Prostate gland (tissue), 2 donors: Measurements from ENCODE around the gene STIL.

ENCODE experiments used
- CTCF ChIP-seq, 4 experiments: fragments of 200-600 bp in 2 of 4; fragments of 450-650 bp in 2 of 4; sonication (generic) in 2 of 4; IDR thresholded peaks; 1 replicate in 3 of 4; 2 replicates in 1 of 4; pipeline ENCODE4 v1.5.1; 2016 to 2019; ENCODE audit warnings: antibody characterized with exemption in 4 of 4, mild to moderate bottlenecking in 2 of 4, moderate library complexity in 2 of 4
- POLR2AphosphoS5 ChIP-seq: sonication (generic); formaldehyde crosslinking; IDR thresholded peaks from one replicate; pipeline ENCODE4 v1.6.1; 2017; ENCODE audit warnings: antibody characterized with exemption

GRCh38 chr1:47328992-47329391 lies 15.0 kb upstream of the STIL start:
- TF ChIP-seq CTCF (IDR thresholded peaks at IDR 0.05) (no peak), POLR2AphosphoS5 (no peak)
